Measurements from ENCODE around the gene FARP1.

- no peak for TF ChIP-seq GATA2 (IDR thresholded peaks at IDR 0.05; ENCODE audit: low read depth, low read length)
- TF ChIP-seq GATA3 (IDR thresholded peaks at IDR 0.05; ENCODE audit: low read depth, low read length) = no peak
These were observed 59.1 kb downstream of the FARP1 start for GRCh38 chr13:98201984-98202383.

Measured in SH-SY5Y (cell line).